ENCODE measurements around the gene TIMM21.

Gene TIMM21

GRCh38 chr18:74148543-74149070, 284 bp downstream of the TIMM21 start:
- DNase-seq, result no peak

GRCh38 chr18:74149878-74150277, 1.6 kb downstream of the TIMM21 start:
- no peak for DNase-seq

GRCh38 chr18:74152270-74152669, 3.9 kb downstream of the TIMM21 start:
- no peak for DNase-seq

- DNase-seq, result no peak
Measured at GRCh38 chr18:74152857-74153256, 4.5 kb downstream of the TIMM21 start.

GRCh38 chr18:74153377-74153776, 5.1 kb downstream of the TIMM21 start:
- no peak for DNase-seq

- DNase-seq, result no peak
Measured at GRCh38 chr18:74153793-74154192, 5.5 kb downstream of the TIMM21 start.

GRCh38 chr18:74154716-74155115, 6.4 kb downstream of the TIMM21 start:
- DNase-seq, result no peak

GRCh38 chr18:74155276-74155675, 7.0 kb downstream of the TIMM21 start:
- DNase-seq, result no peak

GRCh38 chr18:74163019-74163660, 14.8 kb downstream of the TIMM21 start:
- DNase-seq, result no peak

- no peak for DNase-seq
Measured at GRCh38 chr18:74166386-74166785, 18.1 kb downstream of the TIMM21 start.

GRCh38 chr18:74171910-74172606, 23.7 kb downstream of the TIMM21 start:
- DNase-seq, result no peak

- no peak for DNase-seq
Measured at GRCh38 chr18:74172697-74173433, 24.5 kb downstream of the TIMM21 start.

GRCh38 chr18:74173434-74173750, 25.1 kb downstream of the TIMM21 start:
- DNase-seq, result no peak

- no peak for DNase-seq
Measured at GRCh38 chr18:74175658-74176057, 27.3 kb downstream of the TIMM21 start.

GRCh38 chr18:74178884-74179283, 30.6 kb downstream of the TIMM21 start:
- DNase-seq, result no peak

- DNase-seq, result no peak
Measured at GRCh38 chr18:74179623-74180199, 31.4 kb downstream of the TIMM21 start.

GRCh38 chr18:74182335-74182734, 34.0 kb downstream of the TIMM21 start:
- no peak for DNase-seq

- no peak for DNase-seq
Measured at GRCh38 chr18:74183130-74183529, 34.8 kb downstream of the TIMM21 start.

- no peak for DNase-seq
Measured at GRCh38 chr18:74184875-74185274, 36.6 kb downstream of the TIMM21 start.

GRCh38 chr18:74185860-74186259, 37.5 kb downstream of the TIMM21 start:
- no peak for DNase-seq

- DNase-seq, result no peak
Measured at GRCh38 chr18:74186661-74187060, 38.3 kb downstream of the TIMM21 start.

- no peak for DNase-seq
Measured at GRCh38 chr18:74190086-74190485, 41.8 kb downstream of the TIMM21 start.

GRCh38 chr18:74191577-74191976, 43.3 kb downstream of the TIMM21 start:
- no peak for DNase-seq

- DNase-seq, result no peak
Measured at GRCh38 chr18:74194691-74195090, 46.4 kb downstream of the TIMM21 start.
